KOPT-K1 (cell line): ENCODE data around the gene RTL10.

Experiments
- H3K27ac ChIP-seq: fragments of 200-600 bp; sonication (generic); 2 replicates; pipeline ENCODE4 v1.5.1; 2016; ENCODE audit warnings: antibody characterized with exemption, mild to moderate bottlenecking, low read depth, low read length; ENCODE audit not compliant: poor library complexity, severe bottlenecking
- H3K36me3 ChIP-seq: fragments of 200-600 bp; sonication (generic); 2 replicates; pipeline ENCODE4 v1.5.1; 2017; ENCODE audit warnings: antibody characterized with exemption, mild to moderate bottlenecking, low read length, moderate library complexity; ENCODE audit not compliant: insufficient read depth
- H3K9me3 ChIP-seq: fragments of 200-600 bp; sonication (generic); 2 replicates; pipeline ENCODE4 v1.5.1; 2017; ENCODE audit warnings: antibody characterized with exemption, low read length, mild to moderate bottlenecking; ENCODE audit not compliant: insufficient read depth, poor library complexity, severe bottlenecking

Gene RTL10

GRCh38 chr22:19873960-19874306, 19.3 kb upstream of the RTL10 start:
- Histone ChIP-seq H3K27ac (peak overlapping the region; percentile 17), H3K36me3 (no peaks in the 10 kb centered on the region), H3K9me3 (no peaks in the 10 kb centered on the region)

- Histone ChIP-seq H3K36me3 (no peaks in the 10 kb centered on the region), H3K27ac (peak overlapping the region; percentile 27), H3K9me3 (no peaks in the 10 kb centered on the region)
Measured at GRCh38 chr22:19873138-19873959, 18.7 kb upstream of the RTL10 start.

- H3K9me3 ChIP-seq = no peaks in the 10 kb centered on the region
- peak overlapping the region; percentile 27 for H3K27ac ChIP-seq
- no peaks in the 10 kb centered on the region for H3K36me3 ChIP-seq
Measured at GRCh38 chr22:19872779-19873137, 18.1 kb upstream of the RTL10 start.

DNA sequence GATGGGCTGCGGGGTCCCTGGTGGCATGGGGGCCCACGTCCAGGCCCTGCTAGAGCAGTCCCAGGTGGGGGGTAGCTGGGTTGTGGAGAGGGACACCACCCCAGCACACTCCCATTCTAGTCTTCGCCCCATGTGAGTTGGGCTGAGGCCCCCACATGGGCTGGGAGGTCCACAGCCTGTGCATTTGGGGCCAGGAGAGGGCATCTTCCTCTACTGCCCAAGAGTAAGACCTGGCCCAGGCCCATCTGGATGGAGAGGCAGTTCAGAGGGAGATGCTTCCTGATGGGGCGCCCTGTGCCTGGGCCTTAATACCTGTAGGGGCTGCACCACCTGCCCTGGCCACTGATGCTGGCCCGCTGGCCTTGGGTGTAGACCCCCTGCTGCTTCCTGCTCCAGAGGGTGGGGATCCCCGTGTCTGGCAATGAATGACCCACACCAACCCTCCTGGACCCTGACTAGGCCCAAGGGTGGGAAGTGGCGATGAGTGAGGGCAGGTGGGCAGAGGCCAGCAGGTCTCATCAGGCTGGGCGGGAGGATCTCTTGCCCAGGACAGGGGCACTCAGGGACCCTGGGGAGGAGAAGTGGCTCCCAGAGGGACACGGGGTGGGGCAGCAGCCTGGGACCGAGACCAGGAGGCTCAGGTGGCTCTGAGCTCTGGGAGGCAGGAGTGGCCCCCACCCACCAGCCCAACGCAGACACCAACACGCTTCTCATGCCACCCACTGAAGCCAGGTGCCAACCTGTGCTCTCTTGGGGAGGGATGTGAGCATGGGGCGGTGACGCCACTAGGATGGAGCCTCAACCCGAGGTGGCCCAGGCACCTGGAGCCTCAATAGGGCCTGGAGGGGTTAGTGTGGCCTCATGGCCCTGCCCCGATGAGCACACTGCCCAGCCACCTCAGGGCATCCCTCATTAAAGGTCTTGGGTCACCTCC, 17.4 kb upstream of the RTL10 start:
- no peaks in the 10 kb centered on the region for H3K36me3 ChIP-seq
- no peaks in the 10 kb centered on the region for H3K9me3 ChIP-seq
- peak overlapping the region; percentile 27 for H3K27ac ChIP-seq

DNA sequence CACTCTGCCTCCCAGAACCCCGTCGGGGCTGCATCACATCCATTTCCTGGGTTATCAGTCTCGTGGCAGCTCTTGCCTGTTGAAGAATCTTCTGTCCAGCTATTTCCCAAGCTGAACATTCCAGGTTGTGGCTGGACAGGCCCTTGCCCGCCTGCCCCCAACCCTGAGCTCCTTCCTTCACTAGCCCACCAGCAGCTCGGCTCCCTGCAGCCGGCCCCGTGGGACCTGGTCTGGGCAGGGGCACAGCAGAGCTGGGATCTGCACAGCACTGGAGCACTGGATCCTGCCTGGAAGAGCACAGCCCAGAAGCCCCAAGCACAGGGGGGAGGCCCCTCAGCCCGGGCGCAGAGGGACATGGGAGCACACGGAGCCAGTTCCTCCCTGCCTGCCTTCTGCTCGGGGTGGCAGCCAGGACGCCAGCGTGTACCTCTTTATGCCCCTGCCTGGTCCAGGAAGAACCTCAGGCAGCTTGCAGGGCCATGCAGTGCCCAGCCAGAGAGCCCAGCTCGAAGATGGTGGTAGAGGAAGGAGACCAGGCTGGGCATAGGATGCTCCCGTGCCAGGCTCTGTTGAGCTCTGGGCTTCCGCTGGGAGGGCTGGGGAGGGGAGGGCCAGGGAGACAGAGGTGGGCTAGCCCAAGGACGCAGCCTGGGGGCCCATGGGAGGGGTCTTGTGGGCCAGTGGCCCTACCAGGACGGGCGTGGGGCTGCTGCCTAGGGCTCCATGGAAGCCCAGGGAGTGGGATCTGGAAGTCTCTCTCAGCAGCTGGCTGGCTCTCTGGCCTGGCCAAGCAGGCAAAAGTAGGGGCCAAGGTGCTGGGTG, 16.6 kb upstream of the RTL10 start:
- Histone ChIP-seq H3K9me3 (no peaks in the 10 kb centered on the region), H3K36me3 (no peaks in the 10 kb centered on the region), H3K27ac (no peak overlapping the region)

- Histone ChIP-seq H3K36me3 (no peaks in the 10 kb centered on the region), H3K27ac (no peak overlapping the region), H3K9me3 (no peaks in the 10 kb centered on the region)
Measured at GRCh38 chr22:19870153-19871022, 15.7 kb upstream of the RTL10 start.

DNA sequence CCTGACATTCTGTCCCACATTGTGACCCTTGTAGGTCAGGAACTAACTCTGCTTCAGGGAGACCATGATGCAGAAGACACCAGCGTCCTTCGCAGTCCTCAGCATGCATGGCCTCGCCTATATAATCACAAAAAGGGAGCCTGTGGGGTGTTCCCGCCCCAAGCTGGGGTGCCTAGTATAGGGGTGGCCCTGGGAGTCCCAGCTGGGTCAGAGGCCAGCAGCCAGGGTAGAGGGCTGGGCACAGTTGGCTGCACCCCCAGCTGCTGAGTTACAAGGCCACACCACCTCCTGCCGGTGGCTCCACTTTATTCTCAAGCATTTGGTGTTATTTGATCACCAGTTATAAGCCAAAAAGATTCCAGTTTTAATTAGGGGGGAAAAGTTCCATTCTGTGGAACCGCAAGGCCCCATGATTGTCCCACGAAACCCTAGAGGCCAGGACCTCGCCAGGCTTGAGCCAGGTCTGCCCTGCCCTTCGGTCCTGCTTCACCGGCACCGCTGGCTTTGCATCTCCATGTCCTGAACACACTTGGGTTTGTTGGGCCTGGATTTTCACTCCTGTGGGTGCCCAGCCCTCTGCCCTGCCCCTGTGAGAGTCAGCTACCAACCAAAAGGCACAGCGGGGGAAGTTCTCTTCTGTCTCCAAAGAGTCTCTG, 15.0 kb upstream of the RTL10 start:
- no peaks in the 10 kb centered on the region for H3K9me3 ChIP-seq
- H3K36me3 ChIP-seq = no peaks in the 10 kb centered on the region
- no peak overlapping the region for H3K27ac ChIP-seq

- H3K27ac ChIP-seq = no peak overlapping the region
- H3K9me3 ChIP-seq = no peaks in the 10 kb centered on the region
- H3K36me3 ChIP-seq = no peaks in the 10 kb centered on the region
Measured at GRCh38 chr22:19868773-19869471, 14.2 kb upstream of the RTL10 start.

DNA sequence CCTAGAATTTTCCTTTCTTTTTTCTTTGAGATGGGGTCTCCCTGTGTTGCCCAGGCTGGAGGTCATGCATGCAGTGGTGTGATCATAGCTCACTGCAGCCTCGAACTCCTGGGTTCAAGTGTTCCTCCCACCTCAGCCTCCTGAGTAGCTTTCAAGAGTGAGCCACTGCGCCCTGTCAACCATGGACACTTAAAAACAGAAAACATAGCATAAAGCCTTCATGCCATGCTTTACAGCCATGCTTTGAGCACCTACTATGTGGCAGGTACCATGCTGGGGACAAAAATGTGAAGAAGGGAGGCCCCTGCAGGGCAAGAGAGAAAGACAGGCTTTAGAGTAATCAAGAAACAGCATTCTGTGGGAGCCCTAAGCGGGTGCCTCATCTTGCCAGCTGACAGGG, 13.7 kb upstream of the RTL10 start:
- no peaks in the 10 kb centered on the region for H3K36me3 ChIP-seq
- no peaks in the 10 kb centered on the region for H3K9me3 ChIP-seq
- H3K27ac ChIP-seq = no peak overlapping the region

DNA sequence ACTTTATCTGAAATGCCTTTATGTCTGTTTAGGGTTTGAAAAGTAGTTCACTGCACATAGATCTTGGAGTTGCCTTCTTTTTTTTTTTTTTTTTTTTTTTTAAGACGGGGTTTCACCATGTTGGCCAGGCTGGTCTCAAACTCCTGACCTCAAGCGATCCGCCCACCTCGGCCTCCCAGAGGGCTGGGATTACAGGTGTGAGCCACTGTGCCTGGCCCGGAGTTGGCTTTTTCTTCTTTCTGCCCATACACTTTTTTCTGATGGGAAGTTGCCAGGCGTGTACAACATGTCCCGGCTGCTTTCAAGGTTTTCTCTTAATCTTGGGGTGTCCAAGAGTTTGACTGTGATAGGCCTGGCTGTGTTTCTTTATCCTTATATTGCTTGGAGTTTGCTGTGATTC, 12.9 kb upstream of the RTL10 start:
- no peak overlapping the region for H3K27ac ChIP-seq
- no peaks in the 10 kb centered on the region for H3K36me3 ChIP-seq
- H3K9me3 ChIP-seq = no peaks in the 10 kb centered on the region

DNA sequence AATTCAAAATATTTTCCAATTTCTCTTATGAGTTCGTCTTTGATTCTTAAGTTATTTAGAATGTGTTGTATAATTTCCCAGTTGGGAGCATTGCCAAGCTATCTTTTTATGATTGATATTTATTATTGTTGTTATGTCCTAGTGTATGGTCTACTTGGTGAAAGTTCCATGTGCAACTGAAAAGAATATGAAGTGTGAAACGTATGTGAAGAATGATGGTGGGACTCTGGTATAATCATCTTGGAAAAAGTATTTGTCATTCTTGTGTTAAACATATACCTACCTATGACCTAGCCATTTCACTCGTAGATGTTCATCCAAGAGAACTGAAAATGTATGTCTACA, 12.0 kb upstream of the RTL10 start:
- Histone ChIP-seq H3K27ac (no peak overlapping the region), H3K36me3 (no peaks in the 10 kb centered on the region), H3K9me3 (no peaks in the 10 kb centered on the region)

GRCh38 chr22:19865141-19865829, 10.6 kb upstream of the RTL10 start:
- no peak overlapping the region for H3K27ac ChIP-seq
- no peaks in the 10 kb centered on the region for H3K36me3 ChIP-seq
- no peaks in the 10 kb centered on the region for H3K9me3 ChIP-seq

- H3K27ac ChIP-seq = no peak overlapping the region
- H3K36me3 ChIP-seq = no peaks in the 10 kb centered on the region
- no peaks in the 10 kb centered on the region for H3K9me3 ChIP-seq
Measured at GRCh38 chr22:19864538-19865106, 9.9 kb upstream of the RTL10 start.
